ENCODE results near the gene C10orf67. TPM values are rescaled to one million over a fixed set of nuclear protein-coding genes. Genes with fewer than 3 reads are reported as not detected.
"Not testable (repeated sequence)": the region's sequence is repeated elsewhere in the genome, so short reads cannot be mapped to it uniquely, and the experiment has no call there.

The C10orf67 gene
- polyA plus RNA-seq, 1 experiment, result 0.15 TPM

DNA sequence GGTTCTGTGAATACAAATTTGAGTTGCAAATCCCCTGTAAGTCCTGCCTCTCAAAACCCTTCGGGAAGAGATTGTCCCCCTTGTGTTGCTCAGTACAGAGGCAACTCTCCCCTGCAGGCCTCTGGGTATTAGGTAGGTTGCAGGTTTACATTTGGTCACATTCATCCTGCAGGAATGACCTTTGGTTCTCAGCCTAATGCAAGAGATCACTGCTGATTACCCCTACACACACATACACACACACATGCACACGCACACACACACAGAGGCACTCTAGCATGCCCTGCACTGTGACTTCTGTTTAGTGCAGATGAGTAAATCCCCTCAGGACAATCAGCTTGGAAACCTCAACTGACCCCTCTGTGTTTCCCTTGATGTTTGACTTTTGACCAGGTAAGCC lies 69.2 kb downstream of the C10orf67 start:
- TF ChIP-seq, protein P1, sequence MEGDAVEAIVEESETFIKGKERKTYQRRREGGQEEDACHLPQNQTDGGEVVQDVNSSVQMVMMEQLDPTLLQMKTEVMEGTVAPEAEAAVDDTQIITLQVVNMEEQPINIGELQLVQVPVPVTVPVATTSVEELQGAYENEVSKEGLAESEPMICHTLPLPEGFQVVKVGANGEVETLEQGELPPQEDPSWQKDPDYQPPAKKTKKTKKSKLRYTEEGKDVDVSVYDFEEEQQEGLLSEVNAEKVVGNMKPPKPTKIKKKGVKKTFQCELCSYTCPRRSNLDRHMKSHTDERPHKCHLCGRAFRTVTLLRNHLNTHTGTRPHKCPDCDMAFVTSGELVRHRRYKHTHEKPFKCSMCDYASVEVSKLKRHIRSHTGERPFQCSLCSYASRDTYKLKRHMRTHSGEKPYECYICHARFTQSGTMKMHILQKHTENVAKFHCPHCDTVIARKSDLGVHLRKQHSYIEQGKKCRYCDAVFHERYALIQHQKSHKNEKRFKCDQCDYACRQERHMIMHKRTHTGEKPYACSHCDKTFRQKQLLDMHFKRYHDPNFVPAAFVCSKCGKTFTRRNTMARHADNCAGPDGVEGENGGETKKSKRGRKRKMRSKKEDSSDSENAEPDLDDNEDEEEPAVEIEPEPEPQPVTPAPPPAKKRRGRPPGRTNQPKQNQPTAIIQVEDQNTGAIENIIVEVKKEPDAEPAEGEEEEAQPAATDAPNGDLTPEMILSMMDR (IDR thresholded peaks at IDR 0.05; ENCODE audit: insufficient read depth, low read depth, low read length), result no peak
- ChIA-PET CTCF (no interaction called here), POLR2A (no interaction called here)
- Histone ChIP-seq H3K27me3 (ENCODE audit: control insufficient read depth, insufficient read depth, low read length) (no peaks in the 10 kb centered on the region), H3K4me3 (ENCODE audit: low read depth, low read length) (no peak overlapping the region), H3K36me3 (ENCODE audit: control insufficient read depth, insufficient read depth, low read length) (no peaks in the 10 kb centered on the region)
- no peak for DNase-seq (ENCODE audit: low read depth)

DNA sequence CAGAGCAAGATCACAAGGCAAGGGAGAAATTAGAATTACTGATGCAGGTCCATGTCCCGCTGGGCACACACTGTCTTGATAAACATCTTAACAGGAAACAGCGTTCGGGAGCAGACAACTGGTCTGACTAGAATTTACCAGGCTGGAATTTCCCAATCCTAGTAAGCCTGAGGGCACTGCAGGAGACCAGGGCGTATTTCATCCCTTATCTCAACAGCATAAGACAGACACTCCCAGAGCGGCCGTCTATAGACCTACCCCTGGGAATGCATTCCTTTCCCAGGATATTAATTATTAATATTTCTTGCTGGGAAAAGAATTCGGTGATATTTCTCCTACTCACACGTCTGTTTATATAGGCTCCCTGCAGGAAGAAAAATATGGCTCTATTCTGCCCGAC lies 70.4 kb downstream of the C10orf67 start:
- DNase-seq (ENCODE audit: low read depth); POLR2A ChIA-PET; H3K27me3 ChIP-seq (ENCODE audit: control insufficient read depth, insufficient read depth, low read length); H3K4me3 ChIP-seq (ENCODE audit: low read depth, low read length); H3K36me3 ChIP-seq (ENCODE audit: control insufficient read depth, insufficient read depth, low read length): not testable (repeated sequence)
- CTCF ChIA-PET, result interaction anchor here (1.2 kb wide), 1 partner anchor 20 kb away, joined by 4 read pairs; no protein-coding TSS in a partner anchor

DNA sequence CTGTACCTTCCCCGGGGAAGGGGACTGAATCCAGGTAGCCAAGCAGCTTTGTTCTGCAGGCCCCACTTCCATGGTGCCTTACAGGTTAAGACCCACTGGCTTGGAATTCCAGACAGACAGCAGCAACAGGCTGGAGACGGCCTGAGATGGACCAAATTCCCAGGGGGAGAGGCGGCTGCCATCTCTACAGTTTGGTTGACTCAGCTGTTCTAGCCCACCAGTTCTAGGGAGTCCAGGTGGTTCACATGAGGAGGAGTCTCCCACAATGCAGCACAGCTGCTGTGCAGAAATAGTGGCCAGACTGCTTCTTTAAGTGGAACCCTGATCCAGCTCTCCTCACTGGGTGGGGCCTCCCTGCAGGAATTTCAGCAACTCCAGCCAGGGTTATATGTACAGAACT lies 74.1 kb downstream of the C10orf67 start:
- DNase-seq (ENCODE audit: low read depth), result no peak
- TF ChIP-seq, protein P1 (IDR thresholded peaks at IDR 0.05; ENCODE audit: insufficient read depth, low read depth, low read length), result no peak
- no peaks in the 10 kb centered on the region for H3K27me3 ChIP-seq (ENCODE audit: control insufficient read depth, insufficient read depth, low read length)
- CTCF ChIA-PET, result no interaction called here
- no peaks in the 10 kb centered on the region for H3K36me3 ChIP-seq (ENCODE audit: control insufficient read depth, insufficient read depth, low read length)
- no peak overlapping the region for H3K4me3 ChIP-seq (ENCODE audit: low read depth, low read length)
- POLR2A ChIA-PET, result no interaction called here

DNA sequence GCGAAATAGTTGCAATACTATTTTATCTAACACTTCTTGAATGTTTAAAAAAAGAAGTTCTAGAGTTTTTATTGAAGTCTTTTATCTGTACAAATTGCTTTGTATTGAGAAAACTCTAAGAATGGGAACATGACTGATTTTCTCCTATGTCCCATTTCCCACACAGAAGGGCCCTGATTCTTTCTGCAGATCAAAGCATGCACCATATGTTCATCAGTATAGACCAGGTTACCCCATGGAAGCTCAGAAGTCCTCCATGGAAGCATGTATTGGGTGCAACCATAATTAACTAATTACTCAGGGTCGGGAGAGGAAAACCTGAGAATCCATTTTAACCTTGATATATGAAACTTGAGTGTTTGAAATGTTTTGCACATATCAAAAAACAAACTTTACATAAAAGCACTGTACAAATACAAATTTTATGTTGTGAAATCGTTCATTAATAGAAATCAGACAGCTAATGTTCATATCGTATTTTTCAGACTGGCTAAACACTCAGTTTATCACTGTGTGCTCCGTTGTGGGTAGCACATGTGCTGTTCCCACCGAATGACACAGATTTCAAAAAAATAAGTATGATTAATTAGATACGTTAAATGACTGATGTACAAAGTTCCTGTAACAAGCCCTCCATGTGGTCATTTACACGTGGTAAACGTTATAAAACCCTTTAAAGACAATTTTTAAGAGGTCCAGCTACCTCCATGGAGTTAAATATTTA lies 81.0 kb downstream of the C10orf67 start:
- Histone ChIP-seq H3K36me3 (ENCODE audit: control insufficient read depth, insufficient read depth, low read length) (no peaks in the 10 kb centered on the region), H3K4me3 (ENCODE audit: low read depth, low read length) (no peak overlapping the region), H3K27me3 (ENCODE audit: control insufficient read depth, insufficient read depth, low read length) (no peaks in the 10 kb centered on the region)
- no peak for DNase-seq (ENCODE audit: low read depth)
- ChIA-PET POLR2A (no interaction called here), CTCF (no interaction called here)
- TF ChIP-seq, protein P1 (IDR thresholded peaks at IDR 0.05; ENCODE audit: insufficient read depth, low read depth, low read length), result no peak

DNA sequence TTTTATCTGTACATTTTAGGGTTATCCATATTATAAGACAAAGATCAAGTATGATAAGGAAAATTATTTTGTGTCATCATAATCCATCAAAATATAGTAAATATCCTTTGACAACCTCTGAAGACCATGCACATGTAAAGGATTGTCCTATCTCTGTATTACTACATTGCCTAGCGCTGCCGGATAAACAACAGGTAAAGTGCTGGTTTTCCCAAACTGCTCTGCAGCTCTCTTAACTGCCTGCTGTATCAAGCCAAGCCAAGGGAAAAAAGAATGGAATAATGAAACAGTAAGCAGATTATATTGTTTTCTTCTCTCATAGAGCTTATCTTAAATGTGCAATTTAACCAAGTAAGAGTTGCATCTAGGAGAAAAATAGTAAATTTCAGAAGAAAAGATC lies 81.7 kb downstream of the C10orf67 start:
- CTCF ChIA-PET, result no interaction called here
- Histone ChIP-seq H3K27me3 (ENCODE audit: control insufficient read depth, insufficient read depth, low read length) (no peaks in the 10 kb centered on the region), H3K36me3 (ENCODE audit: control insufficient read depth, insufficient read depth, low read length) (no peaks in the 10 kb centered on the region), H3K4me3 (ENCODE audit: low read depth, low read length) (no peak overlapping the region)
- DNase-seq (ENCODE audit: low read depth), result no peak
- TF ChIP-seq, protein P1 (IDR thresholded peaks at IDR 0.05; ENCODE audit: insufficient read depth, low read depth, low read length), result no peak
- POLR2A ChIA-PET, result no interaction called here

DNA sequence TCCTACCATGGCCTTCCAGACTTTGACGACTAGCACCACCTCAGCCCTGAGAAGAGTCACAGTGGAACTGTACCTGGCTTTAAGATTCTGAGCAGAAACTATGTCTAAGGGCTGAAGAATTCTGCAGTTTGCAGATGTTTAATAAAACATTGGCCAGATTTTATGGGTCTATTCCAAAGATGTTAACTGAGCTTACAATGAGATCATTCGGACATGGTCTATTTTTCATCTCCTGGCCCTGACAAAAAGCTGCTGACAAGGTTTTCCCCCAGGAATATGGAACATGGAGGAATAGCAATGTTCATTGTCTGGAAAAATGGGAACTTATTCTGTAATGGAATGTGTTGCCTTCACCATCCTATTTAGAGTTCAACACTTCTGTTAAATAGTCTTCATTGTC lies 86.1 kb downstream of the C10orf67 start:
- TF ChIP-seq, protein P1 (IDR thresholded peaks at IDR 0.05; ENCODE audit: insufficient read depth, low read depth, low read length), result no peak
- CTCF ChIA-PET, result interaction anchor here (0.6 to 1.2 kb wide), 2 partner anchors 14 to 36 kb away, joined by 3 to 4 read pairs; no protein-coding TSS in a partner anchor
- Histone ChIP-seq H3K4me3 (ENCODE audit: low read depth, low read length) (no peak overlapping the region), H3K36me3 (ENCODE audit: control insufficient read depth, insufficient read depth, low read length) (no peaks in the 10 kb centered on the region), H3K27me3 (ENCODE audit: control insufficient read depth, insufficient read depth, low read length) (no peaks in the 10 kb centered on the region)
- POLR2A ChIA-PET, result no interaction called here
- DNase-seq (ENCODE audit: low read depth), result no peak
